HS-27A (cell line): ENCODE results near the gene DVL2.

ENCODE experiments used
- DNase-seq: peaks from one replicate; pipeline ENCODE4 v3.0.0-alpha.2; 2012; ENCODE audit warnings: low read depth, missing footprints

DVL2 gene

GRCh38 chr17:7234083-7234951, at the start of gene DVL2:
TSS of gene DVL2 (minus strand) at chr17:7234517. CDS start at chr17:7234262, 255 bp downstream.
- DNase-seq = no peak

- DNase-seq = no peak
These were observed 49.3 kb upstream of the DVL2 start for GRCh38 chr17:7283471-7284216.

DNA sequence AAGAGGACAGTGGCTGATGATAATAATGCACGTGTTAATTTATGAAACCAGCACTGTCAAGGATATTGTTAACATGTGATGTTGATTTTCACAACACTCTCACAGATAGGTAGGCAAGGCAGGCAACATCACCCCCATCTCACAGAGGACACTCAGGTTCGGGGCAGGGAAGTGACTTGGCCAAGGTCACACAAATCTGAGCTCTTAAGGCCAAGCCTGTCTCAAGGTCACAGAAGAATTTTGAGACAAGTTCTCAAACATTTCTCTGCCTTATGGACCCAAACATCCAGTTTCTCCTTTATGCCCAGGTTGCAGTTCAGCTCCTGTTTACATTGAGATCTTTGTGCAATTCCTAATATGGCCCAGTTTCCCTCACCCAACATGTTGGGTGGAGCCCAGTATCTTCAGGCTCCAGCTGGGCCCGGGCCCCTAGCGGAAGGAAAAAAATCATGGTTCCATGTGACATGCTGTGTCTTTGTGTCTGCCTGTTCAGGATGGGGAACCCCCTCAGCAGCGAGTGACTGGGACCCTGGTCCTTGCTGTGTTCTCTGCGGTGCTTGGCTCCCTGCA, 48.5 kb upstream of the DVL2 start:
- DNase-seq = no peak

- DNase-seq = no peak
These were observed 47.8 kb upstream of the DVL2 start for GRCh38 chr17:7281953-7282751.

GRCh38 chr17:7281074-7281952, 47.0 kb upstream of the DVL2 start, which contains the start of gene SLC2A4:
TSS of gene SLC2A4 (plus strand) at chr17:7281718. CDS start at chr17:7281935, 217 bp downstream.
- peak; percentile 66 for DNase-seq

DNA sequence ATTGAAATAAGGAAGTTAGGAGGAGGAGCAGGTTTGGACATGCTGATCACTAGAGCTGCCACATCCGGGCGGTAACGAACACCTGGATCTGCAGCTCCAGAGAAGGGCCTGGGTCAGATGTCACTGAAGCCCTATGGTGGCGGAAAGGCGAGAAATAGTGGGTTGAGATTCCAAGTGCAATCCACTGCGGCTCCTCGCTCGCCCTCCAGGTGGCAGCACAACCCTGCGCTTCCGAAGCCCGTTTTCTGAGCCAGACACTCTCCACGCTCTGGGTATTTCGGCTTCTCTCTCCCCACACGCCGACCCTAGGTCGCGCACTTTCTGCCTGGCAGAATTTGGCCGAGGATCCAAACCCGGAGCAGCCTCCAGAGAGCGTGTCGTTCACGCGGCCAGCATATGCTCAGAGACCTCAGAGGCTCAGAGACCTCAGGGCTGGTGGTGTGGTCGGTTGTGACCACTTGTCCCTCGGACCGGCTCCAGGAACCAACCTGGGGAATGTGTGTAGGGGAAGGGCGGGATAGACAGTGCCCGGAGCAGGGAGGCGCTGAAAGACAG, 46.3 kb upstream of the DVL2 start:
- DNase-seq = peak; percentile 26

- no peak for DNase-seq
These were observed 45.1 kb upstream of the DVL2 start for GRCh38 chr17:7279448-7279847.

DNA sequence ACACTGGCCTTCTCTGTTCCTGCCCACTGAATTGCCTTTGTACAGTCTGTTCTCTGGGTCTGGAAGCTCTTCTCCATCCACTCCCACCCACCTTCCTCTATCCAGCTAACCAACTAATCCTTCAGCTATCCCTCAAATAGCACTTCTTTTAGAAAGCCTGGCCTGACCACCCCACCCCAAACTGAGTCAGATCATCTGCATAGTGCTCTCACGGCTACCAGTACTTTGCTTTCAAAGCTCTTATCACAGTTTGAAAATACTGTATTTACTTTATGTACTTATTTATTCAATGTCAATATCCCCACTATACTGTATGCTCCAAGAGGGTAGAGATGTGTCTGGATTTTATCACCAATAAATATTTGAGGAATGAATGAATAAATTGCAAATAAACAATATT, 32.5 kb upstream of the DVL2 start:
- DNase-seq = no peak

DNA sequence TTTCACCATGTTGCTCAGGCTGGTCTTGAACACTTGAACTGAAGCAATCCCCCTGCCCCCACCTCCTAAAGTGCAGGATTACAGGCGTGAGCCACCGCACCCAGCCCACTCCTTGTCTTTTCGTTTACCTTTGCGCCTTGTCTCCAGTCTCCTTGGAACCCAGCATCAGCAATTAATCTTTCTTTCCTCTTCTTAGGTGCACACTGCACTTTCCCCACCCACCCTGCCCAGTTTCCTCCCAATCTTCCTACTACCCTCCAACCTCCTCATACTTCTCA, 29.4 kb upstream of the DVL2 start:
- no peak for DNase-seq

GRCh38 chr17:7262935-7263800, 28.9 kb upstream of the DVL2 start:
- no peak for DNase-seq

DNA sequence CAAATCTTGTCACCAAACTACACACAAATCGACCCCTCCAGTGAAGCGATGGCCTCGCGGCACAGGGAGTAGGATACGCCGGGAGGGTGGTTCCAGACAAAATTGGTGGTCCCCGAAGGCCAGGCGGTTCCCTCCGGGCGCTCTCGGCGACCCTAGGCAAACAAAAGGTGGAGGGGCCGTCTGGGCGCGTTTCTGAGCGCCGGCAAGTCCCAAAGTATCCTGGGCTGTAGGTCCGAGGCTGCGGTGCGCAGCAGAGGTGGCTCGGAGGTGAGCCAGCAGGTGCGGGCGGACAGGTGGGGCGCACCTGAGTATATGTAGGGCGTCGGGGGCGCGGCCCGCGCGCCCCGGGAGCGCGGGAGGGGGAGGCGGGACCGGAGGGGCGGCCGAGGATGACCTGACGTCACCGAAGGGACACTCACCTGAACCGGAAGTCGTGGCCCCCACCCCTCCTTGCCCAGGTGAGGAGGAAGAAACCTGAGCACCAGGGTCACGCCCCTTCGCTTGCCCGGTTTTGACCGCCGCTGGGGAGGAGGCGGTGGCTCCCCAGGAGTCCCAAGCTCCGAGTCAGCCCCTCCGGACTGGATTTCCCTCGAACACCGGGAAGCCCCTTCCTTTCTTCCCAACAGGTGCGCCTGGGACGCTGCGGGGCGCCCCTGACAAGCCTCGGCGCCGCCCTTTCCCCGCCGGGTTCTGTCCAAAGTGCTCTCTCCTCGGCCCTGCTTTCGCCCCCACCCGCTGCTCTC, 28.0 kb upstream of the DVL2 start, which contains the start of gene CLDN7:
Gene CLDN7 (minus strand): TSS at position 287 of the 743 bp plus-strand sequence. CDS start 435 bp downstream, outside the sequence.
- no peak for DNase-seq

GRCh38 chr17:7261379-7262191, 27.3 kb upstream of the DVL2 start:
- DNase-seq = no peak

- DNase-seq = no peak
These were observed 26.5 kb upstream of the DVL2 start for GRCh38 chr17:7260651-7261378.

- DNase-seq = no peak
These were observed 25.8 kb upstream of the DVL2 start for GRCh38 chr17:7260151-7260550.

- DNase-seq = no peak
These were observed 25.2 kb upstream of the DVL2 start for GRCh38 chr17:7259555-7259889.

DNA sequence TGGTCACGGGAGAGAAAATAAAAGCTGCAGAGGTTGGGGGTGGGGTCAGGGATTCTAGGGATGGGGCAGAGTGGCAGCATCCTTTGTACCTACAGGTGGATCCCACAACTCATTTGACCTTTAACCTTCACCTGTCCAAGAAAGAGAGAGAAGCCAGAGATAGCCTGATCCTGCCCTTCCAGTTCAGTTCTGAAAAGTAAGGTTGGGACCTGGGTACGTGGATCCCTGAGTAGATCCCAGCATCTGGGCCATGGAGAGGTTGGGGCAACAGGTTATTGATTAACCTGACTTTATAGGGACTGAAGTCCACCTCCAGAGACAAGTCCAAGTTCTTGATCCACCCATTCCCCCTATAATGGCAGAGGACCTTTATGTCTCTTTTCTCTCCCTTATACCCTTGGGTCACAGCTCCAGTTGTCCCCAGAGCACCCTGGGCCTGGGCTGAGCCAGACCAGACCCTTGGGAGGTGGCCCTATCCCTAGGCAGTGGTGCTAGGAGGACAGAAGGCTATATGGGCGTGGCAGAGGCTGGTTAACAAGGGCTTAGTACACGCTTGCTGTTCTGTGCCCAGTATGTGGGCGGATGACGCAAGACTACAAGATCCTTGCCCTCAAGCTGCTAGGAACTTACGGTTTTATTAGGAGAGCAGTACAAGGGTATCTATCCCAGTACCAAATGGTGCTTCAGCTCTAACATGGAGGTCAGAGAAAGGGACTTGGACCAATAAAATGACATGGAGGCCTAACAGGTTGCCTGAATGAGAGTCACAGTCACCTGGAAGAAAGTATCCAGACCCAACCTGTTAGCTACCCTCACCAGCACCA, 24.6 kb upstream of the DVL2 start:
- no peak for DNase-seq
